ENCODE measurements around the gene DOCK9.

- TF ChIP-seq, protein P1, sequence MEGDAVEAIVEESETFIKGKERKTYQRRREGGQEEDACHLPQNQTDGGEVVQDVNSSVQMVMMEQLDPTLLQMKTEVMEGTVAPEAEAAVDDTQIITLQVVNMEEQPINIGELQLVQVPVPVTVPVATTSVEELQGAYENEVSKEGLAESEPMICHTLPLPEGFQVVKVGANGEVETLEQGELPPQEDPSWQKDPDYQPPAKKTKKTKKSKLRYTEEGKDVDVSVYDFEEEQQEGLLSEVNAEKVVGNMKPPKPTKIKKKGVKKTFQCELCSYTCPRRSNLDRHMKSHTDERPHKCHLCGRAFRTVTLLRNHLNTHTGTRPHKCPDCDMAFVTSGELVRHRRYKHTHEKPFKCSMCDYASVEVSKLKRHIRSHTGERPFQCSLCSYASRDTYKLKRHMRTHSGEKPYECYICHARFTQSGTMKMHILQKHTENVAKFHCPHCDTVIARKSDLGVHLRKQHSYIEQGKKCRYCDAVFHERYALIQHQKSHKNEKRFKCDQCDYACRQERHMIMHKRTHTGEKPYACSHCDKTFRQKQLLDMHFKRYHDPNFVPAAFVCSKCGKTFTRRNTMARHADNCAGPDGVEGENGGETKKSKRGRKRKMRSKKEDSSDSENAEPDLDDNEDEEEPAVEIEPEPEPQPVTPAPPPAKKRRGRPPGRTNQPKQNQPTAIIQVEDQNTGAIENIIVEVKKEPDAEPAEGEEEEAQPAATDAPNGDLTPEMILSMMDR (IDR thresholded peaks at IDR 0.05), result no peak
- TF ChIP-seq SP1 (CRISPR knock-in tag; conservative IDR thresholded peaks at IDR 0.05) (no peak), ZNF121 (CRISPR knock-in tag; IDR thresholded peaks at IDR 0.05) (no peak), NR2C2 (CRISPR knock-in tag; IDR thresholded peaks at IDR 0.05) (no peak), HMGXB4 (CRISPR knock-in tag; IDR thresholded peaks at IDR 0.05) (no peak)
- TF ChIP-seq, protein P2, sequence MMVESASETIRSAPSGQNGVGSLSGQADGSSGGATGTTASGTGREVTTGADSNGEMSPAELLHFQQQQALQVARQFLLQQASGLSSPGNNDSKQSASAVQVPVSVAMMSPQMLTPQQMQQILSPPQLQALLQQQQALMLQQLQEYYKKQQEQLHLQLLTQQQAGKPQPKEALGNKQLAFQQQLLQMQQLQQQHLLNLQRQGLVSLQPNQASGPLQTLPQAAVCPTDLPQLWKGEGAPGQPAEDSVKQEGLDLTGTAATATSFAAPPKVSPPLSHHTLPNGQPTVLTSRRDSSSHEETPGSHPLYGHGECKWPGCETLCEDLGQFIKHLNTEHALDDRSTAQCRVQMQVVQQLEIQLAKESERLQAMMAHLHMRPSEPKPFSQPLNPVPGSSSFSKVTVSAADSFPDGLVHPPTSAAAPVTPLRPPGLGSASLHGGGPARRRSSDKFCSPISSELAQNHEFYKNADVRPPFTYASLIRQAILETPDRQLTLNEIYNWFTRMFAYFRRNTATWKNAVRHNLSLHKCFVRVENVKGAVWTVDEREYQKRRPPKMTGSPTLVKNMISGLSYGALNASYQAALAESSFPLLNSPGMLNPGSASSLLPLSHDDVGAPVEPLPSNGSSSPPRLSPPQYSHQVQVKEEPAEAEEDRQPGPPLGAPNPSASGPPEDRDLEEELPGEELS (CRISPR knock-in tag; IDR thresholded peaks at IDR 0.05), result no peak
- TF ChIP-seq, protein P3, sequence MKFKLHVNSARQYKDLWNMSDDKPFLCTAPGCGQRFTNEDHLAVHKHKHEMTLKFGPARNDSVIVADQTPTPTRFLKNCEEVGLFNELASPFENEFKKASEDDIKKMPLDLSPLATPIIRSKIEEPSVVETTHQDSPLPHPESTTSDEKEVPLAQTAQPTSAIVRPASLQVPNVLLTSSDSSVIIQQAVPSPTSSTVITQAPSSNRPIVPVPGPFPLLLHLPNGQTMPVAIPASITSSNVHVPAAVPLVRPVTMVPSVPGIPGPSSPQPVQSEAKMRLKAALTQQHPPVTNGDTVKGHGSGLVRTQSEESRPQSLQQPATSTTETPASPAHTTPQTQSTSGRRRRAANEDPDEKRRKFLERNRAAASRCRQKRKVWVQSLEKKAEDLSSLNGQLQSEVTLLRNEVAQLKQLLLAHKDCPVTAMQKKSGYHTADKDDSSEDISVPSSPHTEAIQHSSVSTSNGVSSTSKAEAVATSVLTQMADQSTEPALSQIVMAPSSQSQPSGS (CRISPR knock-in tag; IDR thresholded peaks at IDR 0.05; ENCODE audit: borderline replicate concordance, low read depth), result no peak
- TF ChIP-seq, protein P4, sequence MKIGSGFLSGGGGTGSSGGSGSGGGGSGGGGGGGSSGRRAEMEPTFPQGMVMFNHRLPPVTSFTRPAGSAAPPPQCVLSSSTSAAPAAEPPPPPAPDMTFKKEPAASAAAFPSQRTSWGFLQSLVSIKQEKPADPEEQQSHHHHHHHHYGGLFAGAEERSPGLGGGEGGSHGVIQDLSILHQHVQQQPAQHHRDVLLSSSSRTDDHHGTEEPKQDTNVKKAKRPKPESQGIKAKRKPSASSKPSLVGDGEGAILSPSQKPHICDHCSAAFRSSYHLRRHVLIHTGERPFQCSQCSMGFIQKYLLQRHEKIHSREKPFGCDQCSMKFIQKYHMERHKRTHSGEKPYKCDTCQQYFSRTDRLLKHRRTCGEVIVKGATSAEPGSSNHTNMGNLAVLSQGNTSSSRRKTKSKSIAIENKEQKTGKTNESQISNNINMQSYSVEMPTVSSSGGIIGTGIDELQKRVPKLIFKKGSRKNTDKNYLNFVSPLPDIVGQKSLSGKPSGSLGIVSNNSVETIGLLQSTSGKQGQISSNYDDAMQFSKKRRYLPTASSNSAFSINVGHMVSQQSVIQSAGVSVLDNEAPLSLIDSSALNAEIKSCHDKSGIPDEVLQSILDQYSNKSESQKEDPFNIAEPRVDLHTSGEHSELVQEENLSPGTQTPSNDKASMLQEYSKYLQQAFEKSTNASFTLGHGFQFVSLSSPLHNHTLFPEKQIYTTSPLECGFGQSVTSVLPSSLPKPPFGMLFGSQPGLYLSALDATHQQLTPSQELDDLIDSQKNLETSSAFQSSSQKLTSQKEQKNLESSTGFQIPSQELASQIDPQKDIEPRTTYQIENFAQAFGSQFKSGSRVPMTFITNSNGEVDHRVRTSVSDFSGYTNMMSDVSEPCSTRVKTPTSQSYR (CRISPR knock-in tag; IDR thresholded peaks at IDR 0.05), result no peak
These were observed 167.1 kb downstream of the DOCK9 start for GRCh38 chr13:98810746-98811145.

Measured in WTC11 (cell line).